ENCODE measurements around the gene BTBD10. TPM values are rescaled to one million over a fixed set of nuclear protein-coding genes. Genes with fewer than 3 reads are reported as not detected.

The BTBD10 gene
- total RNA-seq, 1 experiment from 2014 or later: 23.3 TPM

DNA sequence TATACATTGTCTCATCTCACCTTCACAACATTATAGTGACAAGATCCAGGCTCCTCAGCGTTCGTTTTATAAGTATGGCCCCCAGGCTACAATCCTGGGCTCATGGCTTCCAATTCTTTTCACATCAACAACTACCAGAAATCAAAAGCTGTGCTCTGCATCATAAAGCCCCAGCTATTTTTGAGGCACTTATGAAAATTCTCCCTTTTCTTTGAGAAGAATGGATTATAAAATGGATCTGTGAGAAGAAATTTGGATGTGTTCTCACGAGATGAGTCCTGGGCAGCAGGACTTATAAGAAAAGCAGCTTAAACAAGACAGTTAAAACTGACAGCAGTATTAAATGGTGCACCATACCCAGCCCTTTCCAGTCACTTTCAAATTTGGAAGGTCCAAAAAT, 80.3 kb downstream of the BTBD10 start:
- H3K4me1 Mint-ChIP-seq: peaks cover 7 to 8% of the 10 kb centered on the region in 2 experiments
- Histone ChIP-seq H4K5ac (ENCODE audit: insufficient read length, low read depth, low read length) (no peak overlapping the region), H2BK5ac (ENCODE audit: insufficient read length, low read length) (no peak overlapping the region), H3K23me2 (ENCODE audit: insufficient read length, low read depth, low read length, poor library complexity, severe bottlenecking) (no peaks in the 10 kb centered on the region), H2AFZ (ENCODE audit: low read length) (no peak overlapping the region), H4K8ac (replicated peaks; ENCODE audit: insufficient read length, low read depth, low read length) (no peak overlapping the region), H3K27ac (ENCODE audit: insufficient read length, low read depth, low read length) (no peak overlapping the region), H2BK12ac (ENCODE audit: insufficient read length, low read depth, low read length) (no peak overlapping the region), H2BK20ac (ENCODE audit: low read depth, low read length, poor library complexity, severe bottlenecking) (no peak overlapping the region), H3K9me3 (ENCODE audit: control insufficient read depth, low read depth, low read length) (no peaks in the 10 kb centered on the region), H4K20me1 (ENCODE audit: control insufficient read depth, insufficient read depth, insufficient read length) (no peaks in the 10 kb centered on the region), H3K14ac (ENCODE audit: insufficient read depth, low read length) (no peak overlapping the region), H3K4me1 (ENCODE audit: insufficient read depth, low read length) (no peaks in the 10 kb centered on the region), H3K4ac (ENCODE audit: low read depth, low read length) (no peak overlapping the region), H3K18ac (ENCODE audit: insufficient read length, low read depth, low read length) (no peak overlapping the region), H3K79me2 (ENCODE audit: insufficient read depth, low read length) (no peaks in the 10 kb centered on the region), H2BK15ac (ENCODE audit: low read depth, low read length) (no peak overlapping the region), H3K9ac (ENCODE audit: extremely low read depth, insufficient read length, low read length) (no peak overlapping the region), H3K56ac (ENCODE audit: insufficient read length, low read depth, low read length) (no peak overlapping the region), H3K4me2 (ENCODE audit: insufficient read depth, insufficient read length, low read length) (no peak overlapping the region), H2BK120ac (ENCODE audit: low read depth, low read length, poor library complexity, severe bottlenecking) (no peak overlapping the region), H3K79me1 (ENCODE audit: insufficient read depth, low read depth, low read length, poor library complexity, severe bottlenecking) (no peaks in the 10 kb centered on the region), H3K23ac (ENCODE audit: insufficient read length, low read depth, low read length) (no peak overlapping the region), H2AK5ac (ENCODE audit: insufficient read length, low read length) (no peak overlapping the region), H4K91ac (ENCODE audit: insufficient read length, low read depth, low read length) (no peak overlapping the region), H3T11ph (ENCODE audit: low read length) (no peak overlapping the region), H3K27me3 (ENCODE audit: insufficient read depth, low read length) (no peaks in the 10 kb centered on the region)
- WGBS (ENCODE audit: extremely low coverage, insufficient read length, low lambda C conversion rate): no CpG with 5 or more reads among the region's 3 CpGs
- H3K27ac Mint-ChIP-seq: no peak overlapping the region
- no peaks in the 10 kb centered on the region for H3K27me3 Mint-ChIP-seq (ENCODE audit: low read depth)
- H3K9me3 Mint-ChIP-seq: no peaks in the 10 kb centered on the region
- H3K36me3 Mint-ChIP-seq (ENCODE audit: insufficient read depth in 1 of 3, low read depth in 3 of 3): no peaks in the 10 kb centered on the region; a peak in 1 of 7 replicates
- TF ChIP-seq, protein P1, sequence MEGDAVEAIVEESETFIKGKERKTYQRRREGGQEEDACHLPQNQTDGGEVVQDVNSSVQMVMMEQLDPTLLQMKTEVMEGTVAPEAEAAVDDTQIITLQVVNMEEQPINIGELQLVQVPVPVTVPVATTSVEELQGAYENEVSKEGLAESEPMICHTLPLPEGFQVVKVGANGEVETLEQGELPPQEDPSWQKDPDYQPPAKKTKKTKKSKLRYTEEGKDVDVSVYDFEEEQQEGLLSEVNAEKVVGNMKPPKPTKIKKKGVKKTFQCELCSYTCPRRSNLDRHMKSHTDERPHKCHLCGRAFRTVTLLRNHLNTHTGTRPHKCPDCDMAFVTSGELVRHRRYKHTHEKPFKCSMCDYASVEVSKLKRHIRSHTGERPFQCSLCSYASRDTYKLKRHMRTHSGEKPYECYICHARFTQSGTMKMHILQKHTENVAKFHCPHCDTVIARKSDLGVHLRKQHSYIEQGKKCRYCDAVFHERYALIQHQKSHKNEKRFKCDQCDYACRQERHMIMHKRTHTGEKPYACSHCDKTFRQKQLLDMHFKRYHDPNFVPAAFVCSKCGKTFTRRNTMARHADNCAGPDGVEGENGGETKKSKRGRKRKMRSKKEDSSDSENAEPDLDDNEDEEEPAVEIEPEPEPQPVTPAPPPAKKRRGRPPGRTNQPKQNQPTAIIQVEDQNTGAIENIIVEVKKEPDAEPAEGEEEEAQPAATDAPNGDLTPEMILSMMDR (conservative IDR thresholded peaks at IDR 0.05): no peak
- H3K4me3 Mint-ChIP-seq: no peak overlapping the region
- no peak for DNase-seq

Data from H9 (cell line).